ENCODE measurements around the gene PIGB. TPM values are rescaled to one million over a fixed set of nuclear protein-coding genes. Genes with fewer than 3 reads are reported as not detected.
A peak's percentile ranks its signal among the peaks of the same experiment; 100 is the strongest.
"Not testable (repeated sequence)": the region's sequence is repeated elsewhere in the genome, so short reads cannot be mapped to it uniquely, and the experiment has no call there.

Gene PIGB
- total RNA-seq (2014; rRNA removed; shearing (Covaris generic)), result 21.0 and 29.7 TPM in 2 replicates

- DNase-seq (ENCODE audit: low read depth), result peak; percentile 93
Observed at GRCh38 chr15:55318588-55319494, at the start of gene PIGB, which contains the start of gene PIGBOS1. Gene PIGB (plus strand): TSS chr15:55319222. CDS start chr15:55319251, 29 bp downstream. Gene PIGBOS1 (minus strand): TSS chr15:55319123. CDS start chr15:55317792, 1,331 bp downstream.

GRCh38 chr15:55270291-55270690 is 48.7 kb upstream of the PIGB start:
- peak; percentile 65 for DNase-seq (ENCODE audit: low read depth)

GRCh38 chr15:55276324-55276723 is 42.7 kb upstream of the PIGB start:
- DNase-seq (ENCODE audit: low read depth), result no peak

- DNase-seq (ENCODE audit: low read depth), result no peak
Observed at GRCh38 chr15:55277116-55277564, 41.9 kb upstream of the PIGB start.

GRCh38 chr15:55277715-55278114 is 41.3 kb upstream of the PIGB start:
- DNase-seq (ENCODE audit: low read depth), result no peak

- no peak for DNase-seq (ENCODE audit: low read depth)
Observed at GRCh38 chr15:55279100-55279745, 39.8 kb upstream of the PIGB start.

- DNase-seq (ENCODE audit: low read depth), result peak; percentile 98
Observed at GRCh38 chr15:55279746-55280351, 39.2 kb upstream of the PIGB start.

GRCh38 chr15:55280589-55280988 is 38.4 kb upstream of the PIGB start:
- DNase-seq (ENCODE audit: low read depth), result peak; percentile 64

- no peak for DNase-seq (ENCODE audit: low read depth)
Observed at GRCh38 chr15:55281517-55282228, 37.3 kb upstream of the PIGB start.

GRCh38 chr15:55282284-55282833 is 36.7 kb upstream of the PIGB start:
- DNase-seq (ENCODE audit: low read depth), result peak; percentile 96

GRCh38 chr15:55283379-55284147 is 35.5 kb upstream of the PIGB start:
- no peak for DNase-seq (ENCODE audit: low read depth)

- DNase-seq (ENCODE audit: low read depth), result no peak
Observed at GRCh38 chr15:55284426-55284825, 34.6 kb upstream of the PIGB start.

- DNase-seq (ENCODE audit: low read depth), result not testable (repeated sequence)
Observed at GRCh38 chr15:55286442-55287189, 32.4 kb upstream of the PIGB start.

GRCh38 chr15:55288006-55288717 is 30.9 kb upstream of the PIGB start:
- no peak for DNase-seq (ENCODE audit: low read depth)

- peak; percentile 72 for DNase-seq (ENCODE audit: low read depth)
Observed at GRCh38 chr15:55289011-55289745, 29.8 kb upstream of the PIGB start.

GRCh38 chr15:55289746-55290527 is 29.1 kb upstream of the PIGB start, which contains the start of gene RAB27A:
Gene RAB27A (minus strand): TSS chr15:55289813. CDS start chr15:55234934, 54,879 bp downstream.
- peak; percentile 81 for DNase-seq (ENCODE audit: low read depth)

GRCh38 chr15:55290528-55291057 is 28.4 kb upstream of the PIGB start:
- DNase-seq (ENCODE audit: low read depth), result peak; percentile 81

All from RPMI7951 (cell line).